GDM1 (cell line): ENCODE data around the gene ARSK.

Experiments used
- DNase-seq: peaks from one replicate; lab custom pipeline; 2025; lab: John Stamatoyannopoulos, UW

ARSK gene

DNA sequence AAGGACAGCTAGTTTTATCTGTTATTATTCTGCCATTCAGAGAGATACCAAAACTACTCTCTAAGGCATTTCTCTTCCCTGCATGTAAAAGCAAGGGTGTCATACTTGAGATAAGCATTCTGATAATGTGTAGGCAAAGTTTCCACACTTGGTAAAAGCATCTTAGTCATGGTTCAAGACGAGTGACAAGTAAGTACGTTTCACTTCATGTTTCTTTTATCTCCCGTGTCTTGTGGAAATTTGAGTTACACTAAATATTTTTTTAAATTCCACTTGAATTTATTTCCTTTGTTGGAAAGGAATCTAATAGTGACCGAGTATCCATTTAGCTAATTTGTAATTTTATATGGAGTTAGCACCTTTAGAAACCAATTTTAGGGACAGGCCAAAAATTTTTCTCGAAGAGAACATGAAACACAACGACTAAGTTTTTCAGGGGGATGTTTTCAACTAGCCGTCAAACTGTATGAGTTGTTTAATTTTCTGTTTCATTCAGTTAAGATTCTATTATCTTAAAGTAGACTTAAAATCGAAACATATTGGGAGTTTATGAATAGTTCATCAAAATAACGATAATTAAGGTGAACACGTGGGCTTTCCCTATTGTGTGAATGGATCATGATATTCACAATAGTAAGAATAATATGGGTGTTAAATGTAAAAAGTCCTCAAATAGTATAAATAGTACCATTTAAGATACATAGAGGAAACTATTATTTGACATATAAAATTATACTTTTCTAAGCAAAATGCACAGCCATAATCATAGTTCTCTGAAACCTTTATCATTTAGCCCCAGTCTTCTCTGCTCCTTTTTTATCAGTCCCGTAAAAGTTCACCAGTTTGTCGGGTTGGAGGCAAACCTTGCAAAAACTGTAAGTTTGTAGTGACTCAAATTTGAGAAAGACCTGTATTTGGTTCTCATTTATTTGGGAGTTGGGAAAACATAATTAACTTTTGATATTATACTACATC, 93.3 kb downstream of the ARSK start:
- no peak for DNase-seq

DNA sequence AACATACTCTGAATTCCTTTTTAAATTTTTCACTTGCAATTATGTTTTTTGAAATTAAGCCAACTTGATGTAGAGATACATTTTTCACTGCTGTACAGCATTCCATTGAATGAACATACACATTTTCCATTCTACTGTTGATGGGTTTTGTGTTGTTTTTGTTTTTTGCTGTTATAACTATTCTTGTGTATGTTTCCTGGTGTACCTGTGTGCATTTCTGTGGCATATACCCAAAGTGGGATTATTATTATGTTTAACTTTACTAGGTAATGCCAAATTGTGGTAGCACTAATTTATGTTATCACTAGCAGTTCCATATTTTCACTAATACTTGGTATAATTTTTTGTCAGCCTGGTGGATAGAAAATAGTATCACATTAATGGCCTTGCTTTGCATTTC, 94.4 kb downstream of the ARSK start:
- no peak for DNase-seq

DNA sequence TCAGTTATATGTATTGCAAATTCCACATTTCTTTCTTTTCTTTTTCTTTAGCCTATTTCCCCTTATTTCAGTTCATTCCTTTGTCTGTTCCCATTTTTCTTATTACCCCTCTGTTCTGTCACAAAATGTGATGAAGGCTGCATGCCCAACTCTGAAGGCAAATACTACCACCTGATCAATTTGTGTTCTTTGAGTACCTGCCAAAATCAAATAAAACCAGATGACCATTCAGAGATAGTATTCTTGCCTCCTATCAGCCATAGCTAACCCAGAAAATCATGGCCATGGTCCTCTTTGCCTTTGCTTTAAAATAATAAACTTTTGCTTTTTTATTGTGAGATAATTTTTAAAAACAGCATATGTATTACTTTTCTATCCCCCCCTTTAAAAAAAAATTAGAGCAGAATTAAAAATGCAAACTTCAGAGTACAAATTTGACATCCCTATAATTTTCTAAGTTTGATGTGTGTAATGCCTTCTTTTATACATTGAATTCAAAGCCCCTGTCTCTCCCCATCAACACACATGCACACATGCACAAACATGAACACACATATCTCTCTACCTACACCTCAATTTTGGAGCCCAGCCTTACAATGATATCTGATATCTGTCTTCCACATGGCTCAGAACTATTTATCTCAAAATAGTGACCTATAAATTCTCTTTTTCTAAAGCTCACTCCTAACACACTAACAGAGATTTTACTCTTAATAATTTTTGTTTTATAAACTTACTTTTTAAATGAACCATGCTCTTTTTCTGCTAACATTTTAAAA, 95.1 kb downstream of the ARSK start:
- DNase-seq = no peak

DNA sequence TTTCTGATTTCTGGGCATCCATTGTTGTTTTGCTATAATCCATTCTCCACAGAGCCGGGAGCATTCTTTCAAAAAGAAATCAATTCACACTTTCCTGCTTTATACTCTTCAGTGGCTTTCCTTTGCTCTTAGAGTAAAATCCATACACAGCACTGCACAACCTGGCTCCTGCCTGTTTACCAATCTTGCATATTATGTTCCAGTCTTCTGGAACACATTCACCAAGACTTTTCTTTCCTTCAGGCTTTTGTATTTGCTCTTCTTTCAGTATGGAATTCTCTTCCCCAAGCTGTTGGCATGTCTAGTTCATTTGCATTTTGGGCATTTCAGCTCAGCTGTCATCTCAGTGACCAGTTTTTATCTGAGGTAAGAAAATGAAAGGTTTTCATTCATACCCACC, 97.9 kb downstream of the ARSK start:
- no peak for DNase-seq

DNA sequence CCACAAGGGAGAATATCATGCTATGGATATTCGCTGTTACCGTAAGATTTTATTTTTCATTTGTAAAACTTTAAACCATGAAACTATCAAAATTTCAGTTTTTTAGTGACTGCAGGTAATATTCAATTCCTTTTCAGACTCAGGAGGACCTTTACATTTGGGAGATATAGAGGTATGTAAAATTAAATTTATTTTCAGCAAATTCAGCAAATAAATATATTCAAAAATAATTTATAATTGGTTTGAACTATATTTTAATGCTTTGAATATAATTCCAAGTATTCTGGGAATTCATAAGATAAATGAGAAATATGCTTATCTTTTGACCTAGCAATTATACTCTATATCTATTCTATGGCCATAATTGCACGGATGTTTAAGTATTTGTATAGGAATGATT, 99.3 kb downstream of the ARSK start:
- DNase-seq = no peak
